Measurements from ENCODE around the gene DCLK1. TPM values are rescaled to one million over a fixed set of nuclear protein-coding genes. Genes with fewer than 3 reads are reported as not detected.

DCLK1 gene
- total RNA-seq, 1 experiment from 2014 or later = not detected

DNA sequence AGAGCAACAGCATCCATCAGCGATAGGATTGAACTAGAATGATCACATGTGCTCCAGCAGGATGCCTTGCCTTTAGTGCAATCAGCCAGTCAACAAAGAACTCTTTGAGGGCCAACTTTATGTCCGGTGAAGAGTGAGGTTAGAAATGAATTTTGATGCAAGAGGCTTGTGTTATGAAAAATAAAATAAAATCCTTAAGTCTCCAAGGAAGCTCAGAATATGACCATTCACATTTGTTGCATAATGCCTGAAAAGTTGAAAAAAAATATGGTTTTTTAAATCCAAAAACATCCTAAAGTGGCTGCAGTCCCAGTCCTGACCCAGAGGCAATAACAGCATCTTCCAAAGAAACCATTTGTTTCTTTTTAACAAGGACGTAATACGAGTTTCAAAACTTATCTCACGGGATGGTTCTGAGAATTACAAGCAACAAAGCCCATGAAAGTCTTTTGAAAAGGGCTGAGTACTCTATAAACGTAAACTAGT lies 61.3 kb downstream of the DCLK1 start:
- Histone ChIP-seq H3K4me1 (ENCODE audit: control insufficient read depth, insufficient read depth, low read length) (no peaks in the 10 kb centered on the region), H3K4me3 (ENCODE audit: low read depth in 2 of 2, low read length in 2 of 2) (no peak overlapping the region), H3K27ac (ENCODE audit: low read length) (no peak overlapping the region), H3K9me3 (ENCODE audit: control insufficient read depth, insufficient read depth, low read depth, low read length) (no peaks in the 10 kb centered on the region), H3K27me3 (ENCODE audit: control insufficient read depth, insufficient read depth, low read length) (no peaks in the 10 kb centered on the region), H3K36me3 (ENCODE audit: control insufficient read depth, insufficient read depth, low read length) (no peaks in the 10 kb centered on the region)
- ChIA-PET POLR2A (no interaction called here), CTCF (no interaction called here)
- no peak for TF ChIP-seq POLR2AphosphoS5 (IDR thresholded peaks at IDR 0.05; ENCODE audit: low read depth, low read length)
- TF ChIP-seq, protein P1, sequence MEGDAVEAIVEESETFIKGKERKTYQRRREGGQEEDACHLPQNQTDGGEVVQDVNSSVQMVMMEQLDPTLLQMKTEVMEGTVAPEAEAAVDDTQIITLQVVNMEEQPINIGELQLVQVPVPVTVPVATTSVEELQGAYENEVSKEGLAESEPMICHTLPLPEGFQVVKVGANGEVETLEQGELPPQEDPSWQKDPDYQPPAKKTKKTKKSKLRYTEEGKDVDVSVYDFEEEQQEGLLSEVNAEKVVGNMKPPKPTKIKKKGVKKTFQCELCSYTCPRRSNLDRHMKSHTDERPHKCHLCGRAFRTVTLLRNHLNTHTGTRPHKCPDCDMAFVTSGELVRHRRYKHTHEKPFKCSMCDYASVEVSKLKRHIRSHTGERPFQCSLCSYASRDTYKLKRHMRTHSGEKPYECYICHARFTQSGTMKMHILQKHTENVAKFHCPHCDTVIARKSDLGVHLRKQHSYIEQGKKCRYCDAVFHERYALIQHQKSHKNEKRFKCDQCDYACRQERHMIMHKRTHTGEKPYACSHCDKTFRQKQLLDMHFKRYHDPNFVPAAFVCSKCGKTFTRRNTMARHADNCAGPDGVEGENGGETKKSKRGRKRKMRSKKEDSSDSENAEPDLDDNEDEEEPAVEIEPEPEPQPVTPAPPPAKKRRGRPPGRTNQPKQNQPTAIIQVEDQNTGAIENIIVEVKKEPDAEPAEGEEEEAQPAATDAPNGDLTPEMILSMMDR (IDR thresholded peaks at IDR 0.05) = no peak
- TF ChIP-seq SIN3A (IDR thresholded peaks at IDR 0.05; ENCODE audit: borderline replicate concordance, insufficient read depth, low read depth, low read length) = no peak
- no peak for TF ChIP-seq TCF7L2 (IDR thresholded peaks at IDR 0.05; ENCODE audit: low read depth, low read length)
- TF ChIP-seq, protein P2, sequence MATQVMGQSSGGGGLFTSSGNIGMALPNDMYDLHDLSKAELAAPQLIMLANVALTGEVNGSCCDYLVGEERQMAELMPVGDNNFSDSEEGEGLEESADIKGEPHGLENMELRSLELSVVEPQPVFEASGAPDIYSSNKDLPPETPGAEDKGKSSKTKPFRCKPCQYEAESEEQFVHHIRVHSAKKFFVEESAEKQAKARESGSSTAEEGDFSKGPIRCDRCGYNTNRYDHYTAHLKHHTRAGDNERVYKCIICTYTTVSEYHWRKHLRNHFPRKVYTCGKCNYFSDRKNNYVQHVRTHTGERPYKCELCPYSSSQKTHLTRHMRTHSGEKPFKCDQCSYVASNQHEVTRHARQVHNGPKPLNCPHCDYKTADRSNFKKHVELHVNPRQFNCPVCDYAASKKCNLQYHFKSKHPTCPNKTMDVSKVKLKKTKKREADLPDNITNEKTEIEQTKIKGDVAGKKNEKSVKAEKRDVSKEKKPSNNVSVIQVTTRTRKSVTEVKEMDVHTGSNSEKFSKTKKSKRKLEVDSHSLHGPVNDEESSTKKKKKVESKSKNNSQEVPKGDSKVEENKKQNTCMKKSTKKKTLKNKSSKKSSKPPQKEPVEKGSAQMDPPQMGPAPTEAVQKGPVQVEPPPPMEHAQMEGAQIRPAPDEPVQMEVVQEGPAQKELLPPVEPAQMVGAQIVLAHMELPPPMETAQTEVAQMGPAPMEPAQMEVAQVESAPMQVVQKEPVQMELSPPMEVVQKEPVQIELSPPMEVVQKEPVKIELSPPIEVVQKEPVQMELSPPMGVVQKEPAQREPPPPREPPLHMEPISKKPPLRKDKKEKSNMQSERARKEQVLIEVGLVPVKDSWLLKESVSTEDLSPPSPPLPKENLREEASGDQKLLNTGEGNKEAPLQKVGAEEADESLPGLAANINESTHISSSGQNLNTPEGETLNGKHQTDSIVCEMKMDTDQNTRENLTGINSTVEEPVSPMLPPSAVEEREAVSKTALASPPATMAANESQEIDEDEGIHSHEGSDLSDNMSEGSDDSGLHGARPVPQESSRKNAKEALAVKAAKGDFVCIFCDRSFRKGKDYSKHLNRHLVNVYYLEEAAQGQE (IDR thresholded peaks at IDR 0.05; ENCODE audit: insufficient read depth in 1 of 2, low read depth in 2 of 2, low read length in 1 of 2) = no peak
- ATAC-seq (no peak), DNase-seq (ENCODE audit: low read depth, low spot score) (no peak)
- BruUV-seq (replicated peaks) = no TSS peak
- in situ Hi-C loops (cut with HindIII; ENCODE audit: low pct_unique_long_range_greater_than_20kb, low sequenced_read_pairs) = no loop called here
- intact Hi-C loops (cut with micrococcal nuclease; ENCODE audit: unreplicated experiment) = no loop called here

DNA sequence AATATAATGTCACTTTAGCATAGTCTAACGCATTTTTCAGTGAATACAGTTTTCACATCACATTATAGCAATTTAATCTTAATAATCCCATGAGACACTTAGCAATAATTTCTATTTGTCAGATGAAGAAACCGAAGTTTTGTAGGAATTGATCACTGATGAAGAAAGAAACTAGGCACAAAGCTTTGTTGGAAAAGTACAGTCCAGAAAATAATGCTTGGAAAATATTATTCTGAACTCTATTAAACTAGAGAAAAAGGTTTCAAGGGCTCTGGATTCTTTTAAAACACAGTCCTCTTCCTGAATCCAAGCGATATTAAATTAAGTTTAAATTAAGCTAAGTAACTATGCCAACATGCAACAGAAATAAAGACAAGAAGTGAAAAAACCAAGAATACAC lies 62.2 kb downstream of the DCLK1 start:
- Histone ChIP-seq H3K27me3 (ENCODE audit: control insufficient read depth, insufficient read depth, low read length) (no peaks in the 10 kb centered on the region), H3K4me1 (ENCODE audit: control insufficient read depth, insufficient read depth, low read length) (no peaks in the 10 kb centered on the region), H3K9me3 (ENCODE audit: control insufficient read depth, insufficient read depth, low read depth, low read length) (no peaks in the 10 kb centered on the region), H3K27ac (ENCODE audit: low read length) (no peak overlapping the region), H3K36me3 (ENCODE audit: control insufficient read depth, insufficient read depth, low read length) (no peaks in the 10 kb centered on the region), H3K4me3 (ENCODE audit: low read depth in 2 of 2, low read length in 2 of 2) (no peak overlapping the region)
- intact Hi-C loops (cut with micrococcal nuclease; ENCODE audit: unreplicated experiment) (no loop called here), in situ Hi-C loops (cut with HindIII; ENCODE audit: low pct_unique_long_range_greater_than_20kb, low sequenced_read_pairs) (no loop called here)
- no peak for DNase-seq (ENCODE audit: low read depth, low spot score)
- ChIA-PET POLR2A (no interaction called here), CTCF (no interaction called here)
- BruUV-seq (replicated peaks) = no TSS peak
- no peak for ATAC-seq
- TF ChIP-seq, protein P1 (IDR thresholded peaks at IDR 0.05) = no peak
- TF ChIP-seq TCF7L2 (IDR thresholded peaks at IDR 0.05; ENCODE audit: low read depth, low read length) = no peak
- TF ChIP-seq, protein P2 (IDR thresholded peaks at IDR 0.05; ENCODE audit: insufficient read depth in 1 of 2, low read depth in 2 of 2, low read length in 1 of 2) = no peak
